ENCODE results near the gene MYH15.

The MYH15 gene

GRCh38 chr3:108396336-108396735, 114.1 kb downstream of the MYH15 start:
- DNase-seq (ENCODE audit: low read depth), result no peak
- TF ChIP-seq CTCF (IDR thresholded peaks at IDR 0.05; ENCODE audit: low read depth, low read length, missing control alignments), result no peak

DNA sequence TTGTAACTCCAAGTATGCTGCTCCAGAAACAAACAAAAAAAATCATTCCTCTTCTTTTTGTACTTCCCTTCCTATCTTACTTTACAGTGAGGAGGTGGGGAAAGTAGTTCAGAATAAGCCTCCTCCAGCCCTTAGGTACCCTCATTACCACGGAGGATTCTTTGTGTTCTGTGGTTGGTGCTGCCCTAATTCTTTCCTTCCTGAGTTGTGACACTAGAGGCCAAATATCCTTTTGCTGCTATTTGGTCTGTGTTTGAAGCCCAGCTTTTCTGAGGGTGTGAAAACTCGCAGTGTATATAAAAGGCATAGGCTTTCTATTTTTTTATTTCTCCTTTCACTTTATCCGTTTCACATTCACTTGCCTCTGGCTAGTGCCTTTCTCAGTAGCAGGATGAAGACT, 115.8 kb downstream of the MYH15 start:
- no peak for DNase-seq (ENCODE audit: low read depth)
- H3K4me3 ChIP-seq (ENCODE audit: low read depth, low read length), result no peak overlapping the region
- in situ Hi-C loops (cut with HindIII; ENCODE audit: low sequenced_read_pairs), result no loop called here
- TF ChIP-seq CTCF (IDR thresholded peaks at IDR 0.05; ENCODE audit: low read depth, low read length, missing control alignments), result no peak

More at GRCh38 chr3:108396336-108396735, 114.1 kb downstream of the MYH15 start:
- in situ Hi-C loops (cut with HindIII; ENCODE audit: low sequenced_read_pairs), result no loop called here
- H3K4me3 ChIP-seq (ENCODE audit: low read depth, low read length), result no peak overlapping the region

DNA sequence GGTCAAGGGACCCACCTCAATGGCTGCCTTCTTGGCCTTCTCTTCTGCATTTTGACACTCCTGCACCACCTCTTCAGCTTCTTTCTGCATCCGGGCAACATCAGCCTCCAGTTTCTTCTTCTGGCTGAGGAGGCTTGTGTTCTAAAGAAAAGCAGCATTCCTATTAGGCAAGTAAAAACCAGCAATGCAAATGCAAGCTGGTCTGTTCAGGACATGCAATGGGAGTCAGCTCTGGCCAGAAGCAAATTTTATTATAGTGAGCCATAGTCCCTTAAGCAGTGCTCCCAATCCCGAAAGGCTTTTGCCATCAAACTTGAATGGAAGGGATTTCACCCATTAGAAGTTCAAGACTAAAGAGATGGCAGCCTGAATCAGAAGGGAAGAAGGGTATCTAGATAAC, 116.4 kb downstream of the MYH15 start:
- DNase-seq (ENCODE audit: low read depth), result no peak
- H3K4me3 ChIP-seq (ENCODE audit: low read depth, low read length), result no peak overlapping the region
- in situ Hi-C loops (cut with HindIII; ENCODE audit: low sequenced_read_pairs), result no loop called here
- no peak for TF ChIP-seq CTCF (IDR thresholded peaks at IDR 0.05; ENCODE audit: low read depth, low read length, missing control alignments)

- H3K4me3 ChIP-seq (ENCODE audit: low read depth, low read length), result no peak overlapping the region
- in situ Hi-C loops (cut with HindIII; ENCODE audit: low sequenced_read_pairs), result no loop called here
- no peak for DNase-seq (ENCODE audit: low read depth)
- no peak for TF ChIP-seq CTCF (IDR thresholded peaks at IDR 0.05; ENCODE audit: low read depth, low read length, missing control alignments)
Observed at GRCh38 chr3:108393128-108393900, 117.1 kb downstream of the MYH15 start.

DNA sequence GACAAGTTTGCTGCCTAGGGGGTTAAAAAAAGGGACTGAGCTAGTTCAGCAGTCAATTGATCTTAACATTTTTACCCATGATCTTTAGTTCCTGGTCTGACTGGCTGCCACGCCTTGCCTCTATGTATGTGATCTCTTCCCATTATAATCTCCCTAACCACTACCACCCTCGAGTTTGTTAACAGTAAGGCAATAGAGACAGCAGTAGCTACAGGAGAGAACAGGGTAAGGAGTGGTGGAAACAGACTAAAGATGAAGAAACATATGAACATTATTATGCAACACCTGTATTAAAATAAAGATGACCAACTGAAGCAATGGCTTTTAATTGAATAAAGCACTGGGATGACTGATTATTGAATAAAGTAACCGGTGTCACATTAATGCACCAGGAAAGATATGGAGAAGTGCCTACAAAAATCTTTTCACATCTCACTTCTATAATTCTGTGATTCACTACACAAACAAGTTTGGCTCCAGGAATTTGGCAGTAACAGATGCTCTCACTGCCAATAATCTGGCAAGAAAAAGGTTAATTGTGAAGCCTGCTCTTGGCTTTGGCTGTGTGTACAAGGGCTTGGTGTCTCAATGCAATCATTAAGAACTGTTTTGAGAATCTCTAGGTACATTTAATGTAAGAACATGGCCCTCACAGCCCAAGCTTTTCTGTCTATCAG, 118.3 kb downstream of the MYH15 start:
- peak; percentile 84 for DNase-seq (ENCODE audit: low read depth)
- in situ Hi-C loops (cut with HindIII; ENCODE audit: low sequenced_read_pairs), result no loop called here
- H3K4me3 ChIP-seq (ENCODE audit: low read depth, low read length), result no peak overlapping the region
- TF ChIP-seq CTCF (IDR thresholded peaks at IDR 0.05; ENCODE audit: low read depth, low read length, missing control alignments), result no peak

- no peak for DNase-seq (ENCODE audit: low read depth)
- in situ Hi-C loops (cut with HindIII; ENCODE audit: low sequenced_read_pairs), result no loop called here
- TF ChIP-seq CTCF (IDR thresholded peaks at IDR 0.05; ENCODE audit: low read depth, low read length, missing control alignments), result no peak
- H3K4me3 ChIP-seq (ENCODE audit: low read depth, low read length), result no peak overlapping the region
Observed at GRCh38 chr3:108389372-108389771, 121.0 kb downstream of the MYH15 start.

All from astrocyte of the cerebellum (primary cell).